Right cardiac atrium (tissue), 5 donors: Measurements from ENCODE around the gene RNASEH2B. TPM values are rescaled to one million over a fixed set of nuclear protein-coding genes. Genes with fewer than 3 reads are reported as not detected.

Experiments
- ATAC-seq, 2 donors: fragments of 200-7000 bp; cut with Tn5 transposase; one replicate each; pipeline versions ENCODE4 v1.8.0 to v1.9.1; 2020; ENCODE audit warnings: moderate library complexity in 2 of 2, mild to moderate bottlenecking in 1 of 2
- DNase-seq, 3 donors: peaks; one replicate each; pipeline ENCODE4 v3.0.0-alpha.2; 2020
- H3K27ac ChIP-seq: one replicate; pipeline ENCODE4 v1.5.1; 2013; ENCODE audit warnings: mild to moderate bottlenecking, low read length, control low read depth, moderate library complexity
- H3K27me3 ChIP-seq: one replicate; pipeline ENCODE4 v1.6.1; 2013; ENCODE audit not compliant: control insufficient read depth, insufficient read depth
- H3K4me1 ChIP-seq: one replicate; pipeline ENCODE4 v1.6.1; 2013; ENCODE audit warnings: low read length; ENCODE audit not compliant: control insufficient read depth, insufficient read depth
- H3K4me3 ChIP-seq: one replicate; pipeline ENCODE4 v1.5.1; 2013; ENCODE audit warnings: low read length, control low read depth
- H3K9me3 ChIP-seq: one replicate; pipeline ENCODE4 v1.6.1; 2013; ENCODE audit warnings: low read length; ENCODE audit not compliant: control insufficient read depth
- WGBS: extraction: QIAGEN DNeasy Blood & Tissue Kit; methylation state at CpG from one replicate; pipeline ENCODE4 v1.1.7; 2013; 5-methylcytosine and 5-hydroxymethylcytosine counted together
- intact Hi-C, 4 donors: fragments of 100-400 bp; cut with DNase I; formaldehyde crosslinking; loops; one replicate each; pipeline versions ENCODE4 v1.11.0 to v1.14.0; 2022 to 2023
- polyA plus RNA-seq: library from polyadenylated mRNA; stranded (reverse); fragments of 200-250 nt; gene quantifications from one replicate; pipeline ENCODE4 v1.2.3, GENCODE V29; 2013
- total RNA-seq, 4 donors: library from RNA; stranded (reverse); fragmentation: NEBNext Ultra II Directional; extraction: Animal tissue kit (Norgen Biotek cat#: 25700); gene quantifications; one replicate each; pipeline ENCODE4 v1.2.1, GENCODE V29; 2021
- donor health status: healthy with polysubstance abuse.
- donor health status: DM: no; HTN: yes; CAD: no.
- donor health status: DM: no; HTN: no; CAD: no.
- donor health status: DM: no; HTN: yes; CAD: no; lungs with severe emphysema.
- donor health status: DM: yes; HTN: yes; CAD: no.

RNASEH2B gene
- total and polyA plus RNA-seq, 5 donors: 45.3 to 58.0 (median 47.8) TPM

DNA sequence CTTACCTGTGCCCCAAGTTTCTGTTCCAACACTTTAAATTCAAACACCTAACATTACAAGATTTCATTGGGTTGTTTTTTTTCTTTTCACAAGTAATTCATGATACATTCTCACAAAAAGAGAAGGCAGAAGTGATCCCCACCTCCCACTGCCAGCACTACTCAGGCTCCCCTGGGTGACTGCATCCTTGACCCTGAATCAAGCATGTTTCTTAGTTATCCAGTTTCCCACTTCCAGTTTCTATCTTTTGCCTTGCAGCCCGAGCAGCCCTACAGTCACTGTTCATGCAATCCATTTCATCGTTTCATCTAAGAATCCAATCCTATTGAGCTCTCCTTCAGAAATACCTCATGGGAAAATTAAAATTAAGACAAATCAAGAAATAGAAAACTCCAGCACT lies 61.4 kb downstream of the RNASEH2B start:
- Histone ChIP-seq H3K27ac (no peak overlapping the region), H3K27me3 (no peaks in the 10 kb centered on the region), H3K4me1 (no peaks in the 10 kb centered on the region), H3K4me3 (no peak overlapping the region), H3K9me3 (no peaks in the 10 kb centered on the region)
- DNase-seq (no peak), ATAC-seq (no peak)
- intact Hi-C loops: no loop called here
- WGBS: 88% methylated on average over 2 of the region's 2 CpGs

DNA sequence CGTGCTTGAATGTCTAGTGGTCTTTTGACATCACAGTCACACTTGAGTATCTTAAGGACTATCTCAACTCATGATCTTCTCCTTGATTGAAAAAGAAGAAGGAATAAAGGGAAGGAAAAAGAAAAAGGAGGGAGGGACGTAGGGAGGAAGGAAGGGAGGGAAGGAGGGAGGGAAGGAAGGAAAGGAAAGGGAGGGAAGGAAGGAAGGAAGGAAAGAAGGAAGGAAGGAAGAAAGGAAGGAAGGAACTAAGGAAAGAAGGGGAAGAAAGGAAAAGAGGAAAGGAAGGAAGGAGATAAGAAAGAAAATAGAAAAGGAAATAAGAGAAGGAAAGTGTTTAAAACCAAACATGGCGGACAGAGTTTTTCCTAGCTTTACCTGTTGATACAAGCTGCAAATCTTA lies 64.7 kb downstream of the RNASEH2B start:
- WGBS: 73% methylated on average over 3 of the region's 3 CpGs
- H3K27me3 ChIP-seq: no peaks in the 10 kb centered on the region
- no peak overlapping the region for H3K4me3 ChIP-seq
- no peaks in the 10 kb centered on the region for H3K4me1 ChIP-seq
- no peaks in the 10 kb centered on the region for H3K9me3 ChIP-seq
- DNase-seq (no peak), ATAC-seq (no peak)
- intact Hi-C loops: no loop called here
- no peak overlapping the region for H3K27ac ChIP-seq

GRCh38 chr13:50979187-50979586 lies 69.6 kb downstream of the RNASEH2B start:
- Histone ChIP-seq H3K27ac (no peak overlapping the region), H3K9me3 (no peaks in the 10 kb centered on the region), H3K27me3 (no peaks in the 10 kb centered on the region), H3K4me3 (no peak overlapping the region), H3K4me1 (no peaks in the 10 kb centered on the region)
- peak in 1 of 2 donors; percentile 41 for ATAC-seq
- DNase-seq: no peak
- intact Hi-C loops: no loop called here

DNA sequence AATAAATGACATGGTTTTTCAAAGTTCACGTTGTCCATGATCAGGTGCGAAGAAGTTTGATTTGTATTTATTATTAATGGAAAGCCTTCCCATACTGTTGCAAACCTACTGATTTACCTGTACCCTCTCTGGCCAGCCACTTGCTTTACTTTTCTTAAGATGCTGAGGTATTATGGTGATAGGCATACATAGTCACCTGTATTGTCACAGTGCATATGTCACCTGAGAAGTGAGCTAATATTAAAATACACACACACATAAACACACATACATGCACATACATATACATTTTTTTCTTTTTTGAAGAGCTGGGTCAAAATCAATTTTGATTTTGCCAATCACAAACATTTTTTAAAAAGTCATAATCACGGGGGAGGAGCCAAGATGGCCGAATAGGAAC lies 72.1 kb downstream of the RNASEH2B start:
- Histone ChIP-seq H3K9me3 (no peaks in the 10 kb centered on the region), H3K4me1 (no peaks in the 10 kb centered on the region), H3K27me3 (no peaks in the 10 kb centered on the region), H3K27ac (no peak overlapping the region), H3K4me3 (no peak overlapping the region)
- ATAC-seq (no peak), DNase-seq (no peak)
- intact Hi-C loops: no loop called here
- WGBS: 97% methylated on average over 4 of the region's 4 CpGs

DNA sequence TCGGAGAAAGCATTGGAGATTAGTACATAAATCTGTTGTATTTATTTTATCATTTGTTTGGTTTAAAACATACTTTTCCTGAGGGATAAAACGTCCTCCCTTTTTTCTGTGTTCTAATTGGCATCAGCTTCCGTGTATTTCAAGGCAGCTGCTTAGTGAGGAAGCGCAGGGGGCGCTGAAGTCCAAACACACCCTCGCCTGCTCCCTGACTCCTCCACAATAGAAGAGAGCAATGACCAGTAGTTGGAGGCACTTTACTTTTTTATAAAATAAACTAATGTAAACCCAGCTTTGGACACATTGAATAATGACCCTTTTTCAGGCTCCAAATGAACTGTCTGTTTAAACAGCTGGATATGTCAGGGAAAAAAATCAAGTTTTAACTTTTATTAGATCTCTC lies 79.9 kb downstream of the RNASEH2B start:
- Histone ChIP-seq H3K9me3 (no peaks in the 10 kb centered on the region), H3K27me3 (no peaks in the 10 kb centered on the region), H3K4me1 (peaks cover 2% of the 10 kb centered on the region), H3K4me3 (no peak overlapping the region), H3K27ac (no peak overlapping the region)
- DNase-seq: peak in 1 of 3 donors; percentile 83
- ATAC-seq: peak; percentile 62 to 80
- WGBS: 24% methylated on average over 6 of the region's 6 CpGs
- intact Hi-C loops: no loop called here

DNA sequence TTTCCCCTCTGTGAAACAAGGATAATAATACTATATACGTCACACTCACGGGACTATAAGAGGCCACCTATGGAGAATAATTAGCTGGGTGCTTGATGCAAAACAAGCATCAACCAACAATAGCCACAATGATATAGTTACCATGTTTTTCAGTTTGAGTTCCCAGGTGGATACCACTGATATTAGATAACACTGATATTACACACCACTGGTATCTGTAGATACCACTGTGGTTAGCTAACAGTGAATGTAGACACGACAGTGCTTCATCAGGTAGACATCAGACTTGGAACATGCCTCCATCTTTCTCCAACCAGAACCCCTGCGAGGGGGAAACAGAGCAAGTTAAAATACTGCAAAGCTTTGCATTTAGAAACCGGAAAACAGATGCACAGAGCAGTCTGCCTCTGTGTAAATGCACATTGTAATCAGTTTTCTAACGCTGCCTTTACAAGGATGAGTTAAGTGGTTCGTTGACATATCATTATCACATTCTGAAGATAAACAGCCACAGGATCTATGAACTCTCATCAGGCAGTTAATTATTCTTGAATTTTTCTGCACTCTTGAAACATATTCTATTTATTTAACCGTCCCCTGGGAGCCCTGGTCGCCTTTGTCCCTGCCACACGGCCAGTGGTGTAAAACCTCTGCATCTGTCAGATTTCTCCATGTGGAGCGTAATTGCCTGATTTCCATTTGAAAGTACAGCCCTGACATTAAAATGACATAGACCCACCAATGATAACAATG lies 80.7 kb downstream of the RNASEH2B start:
- Histone ChIP-seq H3K9me3 (no peaks in the 10 kb centered on the region), H3K27ac (no peak overlapping the region), H3K4me1 (peaks cover 2% of the 10 kb centered on the region), H3K4me3 (peak overlapping the region; percentile 4), H3K27me3 (no peaks in the 10 kb centered on the region)
- ATAC-seq: no peak
- WGBS: 49% methylated on average over 11 of the region's 11 CpGs
- intact Hi-C loops: no loop called here
- DNase-seq: no peak

- Histone ChIP-seq H3K4me1 (peaks cover 2% of the 10 kb centered on the region), H3K4me3 (peak overlapping the region; percentile 4), H3K27me3 (no peaks in the 10 kb centered on the region), H3K9me3 (no peaks in the 10 kb centered on the region), H3K27ac (no peak overlapping the region)
- WGBS: 37% methylated on average over 22 of the region's 22 CpGs
- ATAC-seq (peak; percentile 83 to 87), DNase-seq (peak; percentile 44 to 80 (median 74))
- intact Hi-C loops: no loop called here
Measured at GRCh38 chr13:50990818-50991506, 81.4 kb downstream of the RNASEH2B start.

GRCh38 chr13:50991579-50992521 lies 82.3 kb downstream of the RNASEH2B start:
- H3K4me1 ChIP-seq: peaks cover 2% of the 10 kb centered on the region
- DNase-seq (no peak), ATAC-seq (no peak)
- intact Hi-C loops: no loop called here
- no peaks in the 10 kb centered on the region for H3K9me3 ChIP-seq
- 78% methylated on average over 6 of the region's 6 CpGs for WGBS
- no peak overlapping the region for H3K4me3 ChIP-seq
- no peak overlapping the region for H3K27ac ChIP-seq
- no peaks in the 10 kb centered on the region for H3K27me3 ChIP-seq

DNA sequence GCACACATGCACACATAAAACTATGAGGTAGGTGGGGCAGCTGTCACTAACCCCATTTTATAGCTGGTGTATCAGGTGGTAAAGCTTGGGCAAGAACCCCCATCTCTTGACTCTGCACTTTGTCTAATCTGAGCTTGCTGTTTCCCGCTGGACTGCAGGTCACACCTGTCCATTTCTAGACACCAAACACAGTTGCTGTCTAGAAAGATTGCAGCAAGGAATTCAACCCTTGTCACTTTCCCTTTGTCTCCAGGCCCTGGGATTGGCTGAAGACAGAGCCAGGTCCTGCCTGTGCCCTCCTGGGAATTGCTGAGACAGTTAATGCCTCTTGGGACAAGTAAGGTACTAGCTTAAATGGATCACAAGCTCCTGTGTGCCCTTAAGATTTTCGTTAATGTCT lies 83.8 kb downstream of the RNASEH2B start:
- ATAC-seq (no peak), DNase-seq (no peak)
- Histone ChIP-seq H3K27me3 (no peaks in the 10 kb centered on the region), H3K4me3 (no peak overlapping the region), H3K27ac (no peak overlapping the region), H3K9me3 (no peaks in the 10 kb centered on the region), H3K4me1 (peaks cover 2% of the 10 kb centered on the region)
- intact Hi-C loops: no loop called here
- WGBS: 73% methylated on average over 2 of the region's 2 CpGs

DNA sequence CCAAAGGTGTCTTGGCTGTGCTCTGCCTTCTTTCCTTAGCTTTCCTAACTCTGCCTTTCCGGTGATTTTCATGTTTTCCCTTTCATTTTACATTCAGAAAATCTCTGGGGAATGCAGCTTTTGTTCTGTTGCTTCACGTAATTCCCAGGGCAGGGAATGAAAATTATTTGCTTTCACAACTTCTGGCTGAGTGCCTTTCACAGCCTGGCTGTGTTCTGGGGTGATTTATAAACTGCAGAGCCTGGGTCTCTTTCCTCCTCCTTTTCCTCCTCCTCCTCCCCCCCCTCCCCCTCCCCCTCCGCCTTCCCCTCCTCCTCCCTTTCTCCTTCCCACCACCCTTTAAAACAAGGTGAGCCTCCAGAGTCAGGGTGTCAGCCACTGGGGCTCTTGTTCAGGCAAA lies 84.3 kb downstream of the RNASEH2B start:
- Histone ChIP-seq H3K4me3 (no peak overlapping the region), H3K27me3 (no peaks in the 10 kb centered on the region), H3K4me1 (peaks cover 2% of the 10 kb centered on the region), H3K9me3 (no peaks in the 10 kb centered on the region), H3K27ac (no peak overlapping the region)
- intact Hi-C loops: no loop called here
- ATAC-seq: peak in 1 of 2 donors; percentile 20
- peak in 1 of 3 donors; percentile 60 for DNase-seq
- 56% methylated on average over 3 of the region's 3 CpGs for WGBS

DNA sequence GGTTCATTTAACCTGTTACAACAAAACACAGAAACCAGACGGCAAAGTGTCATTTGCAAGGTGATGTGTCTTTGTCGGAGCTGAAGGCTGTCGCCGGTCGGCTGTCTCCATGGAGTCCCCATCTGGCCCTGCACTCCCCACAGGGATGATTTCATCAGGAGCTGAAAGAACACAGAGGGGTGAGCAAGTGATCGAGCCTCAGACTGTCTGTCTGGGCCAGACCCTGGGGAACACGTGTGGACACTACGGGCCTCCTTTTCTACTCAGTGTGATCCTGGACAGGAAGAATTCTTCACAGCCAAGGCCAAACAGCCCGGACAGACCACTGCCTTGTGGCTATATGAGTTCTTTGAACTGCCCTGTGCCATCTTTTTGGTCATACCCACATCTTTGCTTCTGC lies 85.1 kb downstream of the RNASEH2B start:
- ATAC-seq: peak in 1 of 2 donors; percentile 25
- Histone ChIP-seq H3K27ac (no peak overlapping the region), H3K4me1 (peaks cover 2% of the 10 kb centered on the region)

More for the DNA sequence above, 85.1 kb downstream of the RNASEH2B start:
- H3K27me3 ChIP-seq: no peaks in the 10 kb centered on the region
- H3K9me3 ChIP-seq: no peaks in the 10 kb centered on the region
- H3K4me3 ChIP-seq: no peak overlapping the region
- WGBS: 71% methylated on average over 9 of the region's 9 CpGs
- intact Hi-C loops: no loop called here
- no peak for DNase-seq
